Inferior parietal cortex (tissue), 1 donor: ENCODE measurements around the gene PTPMT1.

Source experiments
- DNase-seq: peaks from one replicate; pipeline ENCODE4 v3.0.0-alpha.2; 2016; ENCODE audit errors: extremely low spot score

Gene PTPMT1

DNA sequence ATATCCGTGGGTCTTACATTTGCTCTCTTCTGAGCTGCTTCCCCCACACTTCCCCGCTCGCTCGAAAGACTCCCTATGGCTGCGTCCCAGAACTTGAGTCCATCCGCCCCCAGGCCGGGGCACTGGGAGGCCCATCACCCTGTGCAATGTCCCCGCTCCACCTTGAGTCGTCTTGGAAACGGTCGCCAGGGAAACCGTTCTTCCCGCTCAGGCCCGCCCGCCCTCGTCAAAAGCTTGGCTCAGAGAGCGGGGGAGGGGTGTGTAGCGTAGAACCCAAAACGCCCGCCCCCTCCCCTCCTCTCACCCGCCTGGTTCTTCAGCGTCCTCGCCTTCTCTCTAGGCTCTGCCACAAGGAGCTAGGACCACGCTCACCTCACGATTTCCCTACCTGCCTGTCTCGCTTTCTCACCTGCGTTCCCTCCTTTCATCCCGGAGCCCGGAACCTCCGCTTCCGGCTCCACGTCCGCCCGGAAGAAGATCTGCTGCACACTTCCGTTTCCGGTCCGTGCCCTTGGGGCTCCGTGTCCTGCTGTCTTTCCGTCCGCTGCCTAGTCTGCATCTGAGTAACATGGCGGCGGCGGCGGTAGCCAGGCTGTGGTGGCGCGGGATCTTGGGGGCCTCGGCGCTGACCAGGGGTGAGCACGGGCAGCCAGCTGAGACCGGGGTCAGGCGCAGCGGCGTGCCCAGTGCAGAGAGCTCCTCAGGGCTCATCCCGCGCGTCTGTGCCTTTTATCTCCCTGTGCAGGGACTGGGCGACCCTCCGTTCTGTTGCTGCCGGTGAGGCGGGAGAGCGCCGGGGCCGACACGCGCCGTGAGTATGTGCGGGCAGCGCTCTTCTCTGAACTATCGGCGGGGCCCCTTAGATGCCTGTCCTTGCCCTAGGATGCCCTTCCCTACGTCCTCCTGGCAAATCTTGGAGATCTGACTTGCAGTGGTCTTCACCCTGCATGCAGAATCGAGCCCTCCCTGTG, 13.4 kb downstream of the PTPMT1 start, which contains the start of the genes KBTBD4 and NDUFS3:
Gene KBTBD4, minus strand, starts transcription at position 447 of the 971 bp plus-strand sequence. Its CDS starts 19 bp downstream, at position 428.
Gene NDUFS3, plus strand, starts transcription at position 551 of the 971 bp plus-strand sequence. Its CDS starts 18 bp downstream, at position 569.
- peak; percentile 96 for DNase-seq

DNA sequence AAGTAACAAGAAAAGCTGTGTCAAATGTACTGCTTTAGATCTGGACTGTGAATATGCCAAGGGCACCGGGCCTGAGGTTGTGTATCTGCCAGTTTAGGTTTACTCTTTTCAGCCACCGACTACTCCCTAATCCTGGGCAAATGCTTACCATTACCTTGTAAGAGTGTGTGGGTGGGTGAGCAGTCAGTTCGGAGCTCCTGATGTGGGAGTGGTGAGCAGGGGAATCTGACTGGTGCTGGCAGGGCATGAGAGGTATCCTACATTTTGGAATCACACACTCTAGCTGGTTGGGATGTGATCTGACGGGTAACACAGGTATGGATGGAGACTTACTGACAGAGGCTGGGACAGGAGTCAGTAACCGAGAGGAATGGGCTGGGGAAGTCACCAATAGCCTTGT, 18.4 kb downstream of the PTPMT1 start:
- DNase-seq, result peak; percentile 5

DNA sequence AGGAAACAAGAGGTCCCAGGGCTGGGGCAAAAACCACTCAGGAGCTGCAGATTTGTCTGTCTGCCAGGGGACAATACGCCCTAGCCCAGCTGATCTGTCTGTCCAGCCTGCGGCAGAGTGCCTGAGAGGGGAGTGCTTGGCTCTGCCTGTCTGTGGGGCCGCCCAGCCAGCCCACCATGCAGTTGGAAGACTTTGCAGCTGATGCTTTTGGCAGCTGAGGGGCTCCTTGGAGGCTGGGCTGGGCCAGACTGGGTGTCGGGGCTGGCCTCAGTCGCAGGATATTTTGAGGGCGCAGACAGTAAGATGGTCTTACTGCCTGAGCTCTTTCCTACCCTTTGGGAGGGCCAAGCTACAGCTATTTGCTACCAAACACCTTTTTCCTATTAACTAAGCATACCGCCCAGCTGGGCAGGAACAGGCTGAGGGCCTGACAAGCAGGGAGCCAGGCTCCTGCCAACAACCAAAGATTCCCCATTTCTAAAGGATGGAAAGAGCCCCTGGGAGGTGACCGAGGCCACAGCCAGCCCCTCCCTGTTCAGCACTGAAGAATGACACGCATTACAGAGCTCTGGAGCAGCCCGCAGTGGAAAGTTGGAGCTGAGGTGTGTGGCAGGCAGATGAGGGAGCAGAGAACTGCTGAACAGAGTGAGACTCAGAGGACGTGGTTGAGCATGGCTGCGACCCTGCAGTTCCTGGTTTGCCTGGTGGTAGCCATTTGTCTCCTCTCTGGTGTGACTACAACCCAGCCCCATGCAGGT, 20.9 kb downstream of the PTPMT1 start, which contains the start of gene FAM180B:
Gene FAM180B, plus strand, starts transcription at position 581 of the 758 bp plus-strand sequence. Its CDS starts 91 bp downstream, at position 672.
- DNase-seq, result no peak

- DNase-seq, result no peak
Measured at GRCh38 chr11:47587039-47587716, 21.8 kb downstream of the PTPMT1 start.

- DNase-seq, result peak; percentile 9
Measured at GRCh38 chr11:47587723-47588326, 22.4 kb downstream of the PTPMT1 start.

- DNase-seq, result no peak
Measured at GRCh38 chr11:47589118-47589517, 23.7 kb downstream of the PTPMT1 start.

DNA sequence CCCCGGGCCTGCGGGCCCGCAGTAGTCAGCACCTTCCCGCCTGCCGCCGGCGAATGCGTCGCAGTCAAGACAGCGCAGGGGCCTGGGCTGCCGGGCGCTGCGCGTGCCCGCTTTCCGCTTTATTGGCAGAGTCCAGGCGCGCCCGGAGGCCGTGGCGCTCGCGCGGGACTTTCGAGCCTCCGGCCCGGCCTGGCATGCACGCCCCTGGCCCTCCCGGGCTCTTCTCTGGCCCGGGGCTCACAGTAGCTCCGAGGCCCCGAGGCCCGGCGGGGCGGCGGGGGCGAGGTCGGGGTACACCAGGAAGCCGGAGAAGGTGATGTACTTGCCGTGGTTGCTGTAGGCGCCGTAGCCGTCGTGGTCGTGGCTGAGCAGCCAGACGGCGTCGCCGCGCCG, 24.2 kb downstream of the PTPMT1 start:
- DNase-seq, result no peak

DNA sequence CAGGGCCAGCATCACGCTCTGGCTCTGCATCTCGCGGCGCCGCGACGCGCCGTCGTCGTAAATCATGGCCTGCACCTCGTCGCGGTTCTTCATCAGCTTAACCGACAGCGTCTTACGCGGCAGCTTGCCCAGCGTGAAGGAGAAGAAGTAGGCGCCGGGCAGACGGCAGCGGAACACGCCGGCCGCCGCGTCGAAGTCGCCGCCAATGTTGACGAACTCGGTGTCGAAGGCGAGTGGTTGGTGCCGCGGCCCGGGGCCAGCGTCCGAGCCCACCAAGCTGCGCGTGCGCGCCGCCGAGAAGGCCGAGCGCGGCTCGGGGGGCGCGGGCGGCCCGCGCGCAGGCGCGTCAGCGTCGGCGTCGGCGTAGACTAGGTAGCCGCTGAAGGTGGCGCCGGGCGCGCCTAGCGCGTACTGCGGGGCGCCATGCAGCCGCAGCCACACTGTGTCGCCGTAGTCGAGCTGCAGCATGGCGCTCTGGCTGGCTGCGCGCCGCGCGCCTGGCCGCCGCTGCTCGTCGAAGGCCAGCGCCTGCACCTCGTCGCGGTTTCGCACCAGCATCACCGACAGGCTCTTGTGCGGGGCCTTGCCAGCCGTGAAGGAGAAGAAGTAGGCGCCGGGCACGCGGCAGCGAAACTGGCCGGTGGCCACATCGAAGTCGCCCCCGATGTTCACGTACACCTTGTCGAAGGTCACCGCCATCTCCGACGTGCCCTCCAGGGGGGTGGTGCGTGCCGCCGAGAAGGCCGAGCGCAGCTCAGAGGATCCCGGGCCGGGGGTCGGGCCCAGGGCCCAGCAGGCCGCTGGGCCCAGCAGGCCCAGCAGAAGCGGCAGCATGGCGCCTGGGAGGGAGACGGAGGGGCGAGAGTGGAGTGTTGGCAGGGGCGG, 24.8 kb downstream of the PTPMT1 start:
- no peak for DNase-seq

GRCh38 chr11:47591764-47592163, 26.4 kb downstream of the PTPMT1 start:
- no peak for DNase-seq

DNA sequence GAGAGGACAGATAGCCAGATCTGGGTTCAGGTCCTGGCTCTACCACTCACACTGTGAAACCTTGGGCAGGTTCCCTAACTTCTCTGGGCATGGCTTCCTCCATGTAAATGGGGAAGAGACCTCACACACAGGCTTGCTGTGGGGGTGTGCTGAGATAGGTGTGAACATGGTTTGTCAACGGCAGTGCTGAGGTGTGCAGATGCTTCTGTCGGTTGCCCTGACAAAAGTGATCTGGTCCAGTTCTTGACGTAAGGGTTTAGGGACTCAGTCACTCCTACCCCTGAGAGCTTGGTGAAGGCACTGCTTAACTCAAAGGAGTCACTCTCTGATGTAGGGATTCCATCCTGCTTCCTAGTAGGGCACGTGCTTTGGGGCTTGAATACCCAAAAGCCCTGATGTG, 26.9 kb downstream of the PTPMT1 start:
- peak; percentile 25 for DNase-seq

DNA sequence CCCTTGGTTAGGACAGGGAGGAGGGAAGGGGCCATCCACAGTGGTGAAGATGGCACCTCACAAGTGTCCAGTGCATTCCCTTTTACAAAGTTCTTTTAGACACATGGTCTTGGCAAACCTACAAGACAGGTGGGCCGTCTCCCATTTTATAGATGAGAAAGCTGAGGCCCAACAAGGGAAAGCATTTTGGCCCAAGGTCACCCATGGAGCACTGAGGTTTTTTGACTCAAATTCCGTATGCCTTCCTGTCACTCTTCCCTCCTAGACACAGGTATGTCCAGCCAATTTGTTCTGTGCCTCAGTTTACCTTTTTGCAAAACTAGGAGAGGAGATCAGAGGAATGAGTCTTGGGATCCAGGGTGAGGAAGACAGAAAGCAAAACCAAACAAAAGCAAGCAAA, 27.6 kb downstream of the PTPMT1 start:
- peak; percentile 5 for DNase-seq

GRCh38 chr11:47593492-47593933, 28.1 kb downstream of the PTPMT1 start:
- peak; percentile 7 for DNase-seq

DNA sequence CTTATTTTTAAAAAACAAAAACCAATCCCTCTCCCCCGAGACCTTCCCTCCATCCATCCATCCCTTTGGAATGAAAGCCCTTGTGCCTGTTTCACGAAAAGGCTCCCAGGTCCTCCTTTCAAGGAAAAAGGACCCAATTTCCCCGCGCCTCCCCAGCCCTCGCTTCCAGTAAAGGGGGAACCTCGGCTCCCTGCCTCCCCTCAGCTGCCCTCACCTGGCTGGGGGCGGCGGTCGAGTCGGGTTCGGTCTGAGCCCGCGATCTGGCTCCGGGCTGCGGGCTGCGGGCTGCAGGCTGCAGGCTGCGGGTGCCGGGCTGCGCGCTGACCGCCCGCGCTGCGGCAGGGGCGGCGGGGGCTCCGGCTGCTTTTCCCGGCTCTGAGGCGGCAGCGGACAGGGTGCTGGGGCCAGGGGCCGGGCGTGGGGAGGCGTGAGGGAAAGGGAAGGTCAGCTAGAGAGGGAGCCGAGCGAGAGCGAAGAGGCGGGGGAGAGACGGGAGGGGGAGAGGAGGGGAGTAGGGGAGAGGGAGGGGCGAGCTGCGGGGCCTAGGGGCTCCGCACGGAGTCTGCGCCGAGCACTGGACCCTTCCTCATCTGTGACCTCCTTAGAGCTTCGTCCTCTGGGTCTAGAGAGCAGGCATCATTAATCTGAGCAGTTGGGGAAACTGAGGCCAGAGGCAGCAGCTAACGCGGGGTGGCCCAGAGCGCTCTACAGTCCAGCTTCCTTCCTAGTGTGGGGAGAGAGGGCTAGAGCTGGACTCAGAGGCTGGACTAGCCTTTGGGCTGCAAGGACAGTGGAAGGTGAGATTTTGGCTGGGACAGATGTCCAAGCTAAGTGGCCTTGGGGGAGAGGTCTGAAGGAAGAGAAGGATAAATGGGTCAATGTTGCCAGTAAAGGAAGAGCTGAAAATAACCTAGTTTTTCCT, 28.8 kb downstream of the PTPMT1 start, which contains the start of gene C1QTNF4:
Gene C1QTNF4, minus strand, starts transcription at position 478 of the 922 bp plus-strand sequence. CDS start 3,601 bp downstream, outside the sequence.
- no peak for DNase-seq

- DNase-seq, result no peak
Measured at GRCh38 chr11:47595029-47595428, 29.6 kb downstream of the PTPMT1 start.

GRCh38 chr11:47595967-47596366, 30.6 kb downstream of the PTPMT1 start:
- DNase-seq, result no peak

DNA sequence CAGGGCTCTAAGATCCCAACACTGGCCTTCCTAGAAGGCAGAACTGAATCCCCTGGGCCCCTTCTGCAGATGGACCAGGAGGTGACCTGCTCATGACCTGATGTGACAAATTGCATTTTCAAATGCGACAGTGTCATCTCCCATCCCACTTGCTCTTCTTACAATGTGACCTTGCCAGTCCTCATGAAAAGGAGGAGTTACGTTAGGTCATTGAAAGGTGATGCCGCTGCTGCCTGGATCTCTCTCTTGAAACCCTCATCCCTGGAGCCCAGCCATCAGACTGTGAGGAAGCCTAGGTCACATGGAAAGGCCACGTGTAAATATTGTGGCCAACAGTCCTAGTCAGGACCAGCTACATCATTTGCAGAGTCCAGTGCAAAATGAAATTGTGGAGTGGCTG, 34.5 kb downstream of the PTPMT1 start:
- DNase-seq, result no peak

- DNase-seq, result no peak
Measured at GRCh38 chr11:47603295-47603694, 37.9 kb downstream of the PTPMT1 start.

DNA sequence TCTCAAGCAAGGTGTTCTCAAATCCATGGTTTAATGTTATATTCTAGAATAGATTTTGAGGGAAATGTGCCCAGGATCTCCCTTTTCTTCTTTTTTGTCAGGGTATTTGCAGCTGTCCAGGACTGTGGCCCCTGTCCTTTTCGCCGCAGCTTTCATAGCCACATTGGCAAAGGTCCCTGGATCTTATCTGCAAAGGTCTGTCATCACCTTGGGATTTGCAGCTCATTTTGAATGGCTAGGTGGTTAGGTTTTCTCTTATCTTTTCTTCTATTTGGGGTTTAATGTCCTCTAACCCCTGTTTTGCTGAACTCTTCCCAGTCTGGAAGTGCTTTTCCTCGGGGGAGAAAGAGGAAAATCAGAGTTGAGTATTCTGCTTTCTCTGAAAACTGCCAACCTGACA, 40.5 kb downstream of the PTPMT1 start:
- no peak for DNase-seq

GRCh38 chr11:47606731-47607130, 41.3 kb downstream of the PTPMT1 start:
- no peak for DNase-seq
